NK-92 treated with Interleukin-12 subunit alpha and Interleukin-12 subunit beta, amount 100 ng/mL, for 24 hours (cell line): ENCODE results near the gene AXIN1.

Experiments
- DNase-seq: peaks from one replicate; lab custom pipeline; 2025; lab: John Stamatoyannopoulos, UW

AXIN1 gene

GRCh38 chr16:330741-331140, 21.8 kb downstream of the AXIN1 start:
- no peak for DNase-seq

- no peak for DNase-seq
Measured at GRCh38 chr16:325375-326145, 27.0 kb downstream of the AXIN1 start.

GRCh38 chr16:324451-325334, 27.8 kb downstream of the AXIN1 start:
- no peak for DNase-seq

- DNase-seq = no peak
Measured at GRCh38 chr16:324201-324450, 28.4 kb downstream of the AXIN1 start.

GRCh38 chr16:322476-323143, 29.9 kb downstream of the AXIN1 start:
- no peak for DNase-seq

- DNase-seq = no peak
Measured at GRCh38 chr16:321532-321931, 31.0 kb downstream of the AXIN1 start.

GRCh38 chr16:320206-320605, 32.3 kb downstream of the AXIN1 start:
- no peak for DNase-seq

GRCh38 chr16:318628-319027, 33.9 kb downstream of the AXIN1 start:
- no peak for DNase-seq

- DNase-seq = no peak
Measured at GRCh38 chr16:317583-317982, 34.9 kb downstream of the AXIN1 start.

GRCh38 chr16:316741-317464, 35.6 kb downstream of the AXIN1 start:
- DNase-seq = no peak

GRCh38 chr16:314795-315299, 37.7 kb downstream of the AXIN1 start:
- no peak for DNase-seq

- DNase-seq = no peak
Measured at GRCh38 chr16:314351-314750, 38.2 kb downstream of the AXIN1 start.

- DNase-seq = no peak
Measured at GRCh38 chr16:311725-312124, 40.8 kb downstream of the AXIN1 start.

- DNase-seq = peak; percentile 59
Measured at GRCh38 chr16:309476-309875, 43.0 kb downstream of the AXIN1 start.

- DNase-seq = peak; percentile 84
Measured at GRCh38 chr16:307691-308312, 44.7 kb downstream of the AXIN1 start.

- no peak for DNase-seq
Measured at GRCh38 chr16:306911-307370, 45.6 kb downstream of the AXIN1 start.

GRCh38 chr16:305916-306626, 46.5 kb downstream of the AXIN1 start:
- DNase-seq = no peak

- DNase-seq = no peak
Measured at GRCh38 chr16:303760-304505, 48.6 kb downstream of the AXIN1 start.

- DNase-seq = no peak
Measured at GRCh38 chr16:301950-302349, 50.6 kb downstream of the AXIN1 start.

GRCh38 chr16:301235-301634, 51.3 kb downstream of the AXIN1 start:
- DNase-seq = no peak
